HCT116 (cell line): ENCODE measurements around the gene OPHN1. TPM values are rescaled to one million over a fixed set of nuclear protein-coding genes. Genes with fewer than 3 reads are reported as not detected.

Experiments
- ATAC-seq: fragments of 200-7000 bp; cut with Tn5 transposase; 2 replicates; pipeline ENCODE4 v1.9.1; 2020; ENCODE audit warnings: mild to moderate bottlenecking, moderate library complexity
- BruUV-seq: library from RNA; stranded (reverse); fragments of 400-500 nt; replicated peaks from 2 replicates; lab custom pipeline; 2021; lab: Mats Ljungman, UMichigan
- CTCF ChIA-PET: fragments of 300-600 bp; sonication (Branson Sonifier 250); formaldehyde crosslinking; loops from one replicate; lab custom pipeline; 2021; ENCODE audit warnings: antibody characterized with exemption; lab: Charles Lee
- POLR2A ChIA-PET: fragments of 300-600, 350-600 bp; sonication (Branson Sonifier 250); formaldehyde crosslinking; loops from one replicate; lab custom pipeline; 2021; ENCODE audit warnings: antibody characterized with exemption; lab: Charles Lee
- RAD21 ChIA-PET, 2 experiments: fragments of 300-600 bp; sonication (Branson Sonifier 250); formaldehyde crosslinking; loops; one replicate each; lab custom pipeline; 2023; ENCODE audit warnings: low total read pairs in 2 of 2; ENCODE audit not compliant: uncharacterized antibody in 2 of 2, unreplicated experiment in 2 of 2, low non-redundant PET in 1 of 2; lab: Charles Lee
- DNase-seq: peaks from one replicate; pipeline ENCODE4 v3.0.0-alpha.2; 2010; ENCODE audit warnings: low read depth, low spot score
- H2AFZ ChIP-seq: fragments of 200-600 bp; shearing (Covaris generic), sonication (generic); 2 replicates; pipeline ENCODE4 v1.6.1; 2017; ENCODE audit warnings: low read depth, mixed run types, mixed read lengths, antibody characterized with exemption, low read length; ENCODE audit not compliant: poor library complexity, severe bottlenecking
- H3K27ac ChIP-seq: 2 replicates; pipeline ENCODE4 v1.5.1; 2012; ENCODE audit warnings: low read depth, low read length
- H3K27me3 ChIP-seq: fragments of 200-600 bp; sonication (generic); 2 replicates; pipeline ENCODE4 v1.6.1; 2016; ENCODE audit warnings: mixed run types, low read length, mixed read lengths; ENCODE audit not compliant: insufficient read depth
- H3K36me3 ChIP-seq, 2 experiments: fragments of 200-500 bp in 1 of 2; fragments of 200-600 bp in 1 of 2; sonication (Bioruptor generic) in 1 of 2; sonication (generic) in 1 of 2; 2 replicates each; pipeline versions ENCODE4 v1.5.1 to v1.6.1; 2014 to 2016; ENCODE audit warnings: low read length in 2 of 2, inconsistent platforms in 1 of 2, mixed read lengths in 1 of 2, mixed run types in 1 of 2; ENCODE audit not compliant: insufficient read depth in 2 of 2, control insufficient read depth in 1 of 2
- H3K4me1 ChIP-seq, 2 experiments: fragments of 200-600 bp in 1 of 2; sonication (generic) in 1 of 2; 2 replicates each; pipeline versions ENCODE4 v1.5.1 to v1.6.1; 2012 to 2017; ENCODE audit warnings: low read length in 2 of 2, inconsistent platforms in 1 of 2, mild to moderate bottlenecking in 1 of 2, mixed read lengths in 1 of 2, mixed run types in 1 of 2, moderate library complexity in 1 of 2; ENCODE audit not compliant: insufficient read depth in 2 of 2, control insufficient read depth in 1 of 2
- H3K4me2 ChIP-seq: fragments of 200-600 bp; sonication (generic); 2 replicates; pipeline ENCODE4 v1.6.1; 2017; ENCODE audit warnings: mixed run types, low read length, mixed read lengths
- H3K4me3 ChIP-seq, 2 experiments: fragments of 200-600 bp in 1 of 2; sonication (generic) in 1 of 2; replicated peaks in 1 of 2; 2 replicates each; pipeline ENCODE4 v1.5.1; 2011 to 2016; ENCODE audit warnings: low read length in 2 of 2, control low read depth in 1 of 2, low read depth in 1 of 2, mild to moderate bottlenecking in 1 of 2, mixed read lengths in 1 of 2, mixed run types in 1 of 2
- H3K79me2 ChIP-seq: fragments of 200-600 bp; sonication (generic); 2 replicates; pipeline ENCODE4 v1.6.1; 2017; ENCODE audit warnings: mild to moderate bottlenecking, mixed run types, low read length, moderate library complexity, mixed read lengths; ENCODE audit not compliant: insufficient read depth
- H3K9ac ChIP-seq: fragments of 200-600 bp; sonication (generic); 2 replicates; pipeline ENCODE4 v1.6.1; 2016; ENCODE audit warnings: low read length, mixed read lengths
- H3K9me2 ChIP-seq: fragments of 200-600 bp; sonication (generic), shearing (Covaris generic); 2 replicates; pipeline ENCODE4 v1.6.1; 2017; ENCODE audit warnings: mixed run types, mild to moderate bottlenecking, moderate library complexity; ENCODE audit not compliant: insufficient read depth
- H3K9me3 ChIP-seq, 2 experiments: fragments of 200-500 bp in 1 of 2; fragments of 200-600 bp in 1 of 2; sonication (Bioruptor generic) in 1 of 2; sonication (generic) in 1 of 2; 2 replicates each; pipeline ENCODE4 v1.6.1; 2014 to 2017; ENCODE audit warnings: low read length in 2 of 2, mixed read lengths in 2 of 2, inconsistent platforms in 1 of 2, low read depth in 1 of 2, mild to moderate bottlenecking in 1 of 2, mixed run types in 1 of 2, moderate library complexity in 1 of 2; ENCODE audit not compliant: control insufficient read depth in 1 of 2, insufficient read depth in 1 of 2
- H4K20me1 ChIP-seq: fragments of 200-600 bp; sonication (generic), shearing (Covaris generic); 2 replicates; pipeline ENCODE4 v1.6.1; 2017; ENCODE audit warnings: mixed run types, mild to moderate bottlenecking, moderate library complexity; ENCODE audit not compliant: insufficient read depth
- ATF3 ChIP-seq: IDR thresholded peaks from 2 replicates; pipeline ENCODE4 v1.6.1; 2012
- CBX3 ChIP-seq: IDR thresholded peaks from 2 replicates; pipeline ENCODE4 v1.6.1; 2012; ENCODE audit warnings: low read depth
- EGR1 ChIP-seq: IDR thresholded peaks from 2 replicates; pipeline ENCODE4 v1.6.1; 2012; ENCODE audit warnings: low read depth
- ELF1 ChIP-seq: IDR thresholded peaks from 2 replicates; pipeline ENCODE4 v1.6.1; 2012; ENCODE audit warnings: low read depth, borderline replicate concordance
- EZH2 ChIP-seq: fragments of 200-600 bp; sonication (generic); IDR thresholded peaks from 2 replicates; pipeline ENCODE4 v1.6.1; 2017; ENCODE audit warnings: antibody characterized with exemption, mixed run types
- EZH2phosphoT487 ChIP-seq: fragments of 200-600 bp; IDR thresholded peaks from 2 replicates; pipeline ENCODE4 v1.6.1; 2018; ENCODE audit warnings: antibody characterized with exemption, borderline replicate concordance
- FOSL1 ChIP-seq: IDR thresholded peaks from 2 replicates; pipeline ENCODE4 v1.6.1; 2012; ENCODE audit warnings: low read depth
- JUND ChIP-seq: IDR thresholded peaks from 2 replicates; pipeline ENCODE4 v1.6.1; 2012
- POLR2A ChIP-seq: IDR thresholded peaks from 2 replicates; pipeline ENCODE4 v1.7.0; 2011; ENCODE audit warnings: borderline replicate concordance; ENCODE audit not compliant: insufficient read depth, insufficient read length; ENCODE audit errors: extremely low read depth
- POLR2AphosphoS5 ChIP-seq: IDR thresholded peaks from 2 replicates; pipeline ENCODE4 v1.6.1; 2011; ENCODE audit warnings: mild to moderate bottlenecking, low read depth, low read length, moderate library complexity
- REST ChIP-seq: IDR thresholded peaks from 2 replicates; pipeline ENCODE4 v1.6.1; 2012; ENCODE audit warnings: low read depth
- TCF7L2 ChIP-seq: IDR thresholded peaks from 2 replicates; pipeline ENCODE4 v1.7.0; 2011; ENCODE audit warnings: borderline replicate concordance, inconsistent platforms; ENCODE audit not compliant: insufficient read depth, insufficient read length; ENCODE audit errors: extremely low read depth
- ZFX ChIP-seq: fragments of 450-650 bp; IDR thresholded peaks from 2 replicates; pipeline ENCODE4 v1.6.1; 2017
- ZNF274 ChIP-seq: fragments of 200-500 bp; sonication (Bioruptor generic); IDR thresholded peaks from 2 replicates; pipeline ENCODE4 v1.6.1; 2014; ENCODE audit warnings: mild to moderate bottlenecking, low read depth, low read length, inconsistent platforms
- intact Hi-C: fragments of 100-400 bp; cut with micrococcal nuclease; formaldehyde crosslinking; loops from 2 replicates; pipeline ENCODE4 v1.10.0; 2022
- total RNA-seq: library from RNA; stranded (reverse); gene quantifications from one replicate; pipeline ENCODE4 v1.2.1, GENCODE V29; 2021; ENCODE audit not compliant: unreplicated experiment
- TF ChIP-seq, protein P1 (sequence below): IDR thresholded peaks from 2 replicates; pipeline ENCODE4 v1.6.1; 2012

OPHN1 gene
- total RNA-seq, 1 experiment from 2014 or later: 2.9 TPM

- Histone ChIP-seq H3K27ac (no peak overlapping the region), H3K4me2 (no peak overlapping the region), H4K20me1 (no peaks in the 10 kb centered on the region)
- intact Hi-C loops: no loop called here
- no peak for DNase-seq
- no peak for TF ChIP-seq CBX3
- TF ChIP-seq ZFX: no peak
- no peak for TF ChIP-seq JUND
- TF ChIP-seq, protein P1, sequence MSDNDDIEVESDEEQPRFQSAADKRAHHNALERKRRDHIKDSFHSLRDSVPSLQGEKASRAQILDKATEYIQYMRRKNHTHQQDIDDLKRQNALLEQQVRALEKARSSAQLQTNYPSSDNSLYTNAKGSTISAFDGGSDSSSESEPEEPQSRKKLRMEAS: no peak
- no peak for TF ChIP-seq EGR1
- TF ChIP-seq ZNF274: no peak
- TF ChIP-seq ELF1: no peak
- TF ChIP-seq, all 23 proteins: peak for 0
- H2AFZ ChIP-seq: no peak overlapping the region
- peaks cover 0 to 7% of the 10 kb centered on the region in 2 experiments; a peak in 2 of 4 replicates for H3K4me1 ChIP-seq
- no peaks in the 10 kb centered on the region for H3K27me3 ChIP-seq
- no peaks in the 10 kb centered on the region for H3K9me2 ChIP-seq
- no peak overlapping the region for H3K9ac ChIP-seq
- no peaks in the 10 kb centered on the region for H3K9me3 ChIP-seq
- no peaks in the 10 kb centered on the region for H3K36me3 ChIP-seq
- no peaks in the 10 kb centered on the region for H3K79me2 ChIP-seq
- no peak for ATAC-seq
- BruUV-seq: no TSS peak
- H3K4me3 ChIP-seq: no peak overlapping the region
- ChIA-PET CTCF (no interaction called here), RAD21 (no interaction called here), POLR2A (no interaction called here)
Observed at GRCh38 chrX:68261060-68261672, 172.1 kb downstream of the OPHN1 start.

DNA sequence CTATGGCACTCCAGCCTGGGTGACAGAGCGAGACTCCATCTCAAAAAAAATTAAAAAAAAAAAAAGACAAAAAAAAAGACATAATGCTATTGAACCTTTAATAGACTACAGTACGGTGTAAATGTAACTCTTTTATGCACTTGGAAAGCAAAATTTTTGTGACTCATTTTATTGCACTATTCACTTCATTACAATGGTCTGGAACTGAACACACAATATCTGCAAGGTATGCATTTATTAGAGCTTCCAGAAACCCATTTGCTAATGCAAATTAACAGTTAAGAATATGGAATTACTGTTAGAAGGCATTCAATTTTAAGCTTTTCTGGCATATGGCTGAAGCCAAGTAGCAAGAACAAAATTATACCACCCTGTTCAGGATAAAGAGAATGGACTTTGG lies 176.3 kb downstream of the OPHN1 start:
- H3K4me1 ChIP-seq: peaks cover 0 to 7% of the 10 kb centered on the region in 2 experiments; a peak in 2 of 4 replicates
- H3K9me3 ChIP-seq: no peaks in the 10 kb centered on the region
- intact Hi-C loops: no loop called here
- RAD21 ChIA-PET: no interaction called here
- H2AFZ ChIP-seq: no peak overlapping the region
- H3K79me2 ChIP-seq: no peaks in the 10 kb centered on the region
- POLR2A ChIA-PET: no interaction called here
- H3K27ac ChIP-seq: no peak overlapping the region
- CTCF ChIA-PET: interaction anchor here (1.1 kb wide), 1 partner anchor 18 kb away, joined by 3 read pairs; no protein-coding TSS in a partner anchor
- H3K9ac ChIP-seq: no peak overlapping the region
- H3K27me3 ChIP-seq: no peaks in the 10 kb centered on the region
- no peaks in the 10 kb centered on the region for H3K36me3 ChIP-seq
- H3K4me2 ChIP-seq: no peak overlapping the region
- DNase-seq (no peak), ATAC-seq (no peak)
- H4K20me1 ChIP-seq: no peaks in the 10 kb centered on the region
- no peak overlapping the region for H3K4me3 ChIP-seq
- no TSS peak for BruUV-seq
- H3K9me2 ChIP-seq: no peaks in the 10 kb centered on the region
- TF ChIP-seq ZNF274: no peak
- no peak for TF ChIP-seq JUND
- TF ChIP-seq POLR2A: no peak
- TF ChIP-seq POLR2AphosphoS5: no peak
- no peak for TF ChIP-seq ZFX
- no peak for TF ChIP-seq CBX3
- TF ChIP-seq EZH2phosphoT487: no peak
- TF ChIP-seq ATF3: no peak
- no peak for TF ChIP-seq REST
- no peak for TF ChIP-seq FOSL1
- TF ChIP-seq TCF7L2: no peak
- TF ChIP-seq EZH2: no peak
